ENCODE measurements around the gene TAF15. TPM values are rescaled to one million over a fixed set of nuclear protein-coding genes. Genes with fewer than 3 reads are reported as not detected.

The TAF15 gene
- total RNA-seq, 2 donors from 2014 or later: 112 to 143 TPM

DNA sequence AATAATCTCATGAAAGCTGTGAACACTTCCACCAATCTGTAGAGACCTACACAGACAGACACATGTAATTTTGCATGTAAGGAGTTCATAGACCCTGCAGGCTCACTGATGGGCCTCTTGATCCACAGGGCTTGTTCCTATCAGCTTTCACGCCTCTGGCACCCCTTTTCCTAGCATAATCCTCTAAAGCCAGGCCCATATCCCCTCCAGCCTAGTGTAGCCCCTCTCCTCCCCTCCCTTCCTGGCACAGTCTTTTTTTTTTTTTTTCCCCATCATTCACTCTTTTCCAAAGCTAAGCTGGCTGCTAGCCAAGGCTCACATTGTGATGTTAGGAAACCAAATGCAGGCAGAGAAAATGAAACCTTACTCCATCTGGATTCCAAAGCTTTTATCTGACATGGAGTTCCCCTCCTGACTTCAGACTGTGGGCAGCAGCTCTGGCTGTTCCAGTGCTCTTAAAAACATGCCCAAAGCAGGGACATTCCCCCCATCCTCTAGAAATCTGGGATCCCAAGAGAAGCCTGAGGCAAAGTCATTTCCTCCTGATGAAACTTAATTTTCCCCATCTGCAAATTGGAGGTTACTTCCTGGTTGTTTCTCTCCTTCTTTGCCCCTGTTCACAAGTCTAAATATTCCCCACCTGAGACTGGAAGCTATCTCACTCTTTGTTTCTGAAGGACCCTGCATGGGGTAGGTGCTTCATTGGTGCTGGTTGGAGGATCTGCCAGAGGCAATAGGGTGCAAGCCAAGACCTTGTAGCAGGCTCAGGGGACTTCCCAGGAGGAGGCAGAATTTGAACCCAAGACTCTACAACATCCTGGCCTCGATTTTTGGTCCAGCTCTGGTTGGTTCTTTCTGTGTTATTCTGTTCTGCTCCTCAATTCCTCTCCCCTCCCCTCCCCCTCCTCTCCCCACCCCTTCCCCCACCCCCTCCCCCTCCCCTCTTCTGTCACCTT lies 80.8 kb downstream of the TAF15 start:
- no peak for ATAC-seq
- intact Hi-C loops (cut with DNase I, micrococcal nuclease): no loop called here
- DNase-seq: no peak

DNA sequence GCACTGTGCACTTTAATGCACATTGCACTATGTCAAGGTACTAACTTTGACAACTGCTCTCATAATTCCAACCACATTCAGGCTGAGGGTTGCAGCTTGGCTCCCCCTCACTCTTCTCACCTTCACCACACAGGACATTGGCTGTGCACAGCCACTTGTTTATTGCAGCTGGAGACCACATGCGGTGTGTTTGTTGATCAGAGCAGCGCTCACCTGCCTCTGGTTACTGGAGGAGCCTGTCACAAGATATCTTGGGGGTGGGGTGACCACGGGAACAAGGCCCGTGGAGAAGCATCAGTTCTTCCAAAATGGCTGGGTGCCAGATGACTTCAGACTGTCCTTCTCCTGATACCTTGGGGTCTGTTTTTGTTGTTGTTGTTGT lies 81.5 kb downstream of the TAF15 start:
- intact Hi-C loops (cut with DNase I, micrococcal nuclease): no loop called here
- ATAC-seq (peak; percentile 36), DNase-seq (peak; percentile 23 to 36)

DNA sequence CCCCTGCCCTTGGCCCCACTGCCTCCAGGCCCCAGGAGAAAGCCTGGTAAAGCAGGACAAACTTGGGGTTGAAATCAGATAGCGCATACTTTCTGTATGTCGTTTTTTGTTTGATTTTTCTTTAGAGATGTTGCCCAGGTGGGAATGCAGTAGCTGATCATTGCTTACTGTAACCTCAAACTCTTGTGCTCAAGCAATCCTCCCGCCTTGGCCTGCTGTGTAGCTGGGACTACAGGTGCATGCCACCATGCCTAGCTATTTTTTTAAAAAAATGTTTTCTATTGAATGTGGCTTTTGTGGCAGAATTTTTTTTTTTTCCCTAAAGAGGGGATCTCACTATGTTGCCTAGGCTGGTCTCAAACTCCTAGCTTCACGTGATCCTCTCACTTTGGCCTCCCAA lies 82.0 kb downstream of the TAF15 start:
- ATAC-seq (no peak), DNase-seq (no peak)
- intact Hi-C loops (cut with DNase I, micrococcal nuclease): no loop called here

DNA sequence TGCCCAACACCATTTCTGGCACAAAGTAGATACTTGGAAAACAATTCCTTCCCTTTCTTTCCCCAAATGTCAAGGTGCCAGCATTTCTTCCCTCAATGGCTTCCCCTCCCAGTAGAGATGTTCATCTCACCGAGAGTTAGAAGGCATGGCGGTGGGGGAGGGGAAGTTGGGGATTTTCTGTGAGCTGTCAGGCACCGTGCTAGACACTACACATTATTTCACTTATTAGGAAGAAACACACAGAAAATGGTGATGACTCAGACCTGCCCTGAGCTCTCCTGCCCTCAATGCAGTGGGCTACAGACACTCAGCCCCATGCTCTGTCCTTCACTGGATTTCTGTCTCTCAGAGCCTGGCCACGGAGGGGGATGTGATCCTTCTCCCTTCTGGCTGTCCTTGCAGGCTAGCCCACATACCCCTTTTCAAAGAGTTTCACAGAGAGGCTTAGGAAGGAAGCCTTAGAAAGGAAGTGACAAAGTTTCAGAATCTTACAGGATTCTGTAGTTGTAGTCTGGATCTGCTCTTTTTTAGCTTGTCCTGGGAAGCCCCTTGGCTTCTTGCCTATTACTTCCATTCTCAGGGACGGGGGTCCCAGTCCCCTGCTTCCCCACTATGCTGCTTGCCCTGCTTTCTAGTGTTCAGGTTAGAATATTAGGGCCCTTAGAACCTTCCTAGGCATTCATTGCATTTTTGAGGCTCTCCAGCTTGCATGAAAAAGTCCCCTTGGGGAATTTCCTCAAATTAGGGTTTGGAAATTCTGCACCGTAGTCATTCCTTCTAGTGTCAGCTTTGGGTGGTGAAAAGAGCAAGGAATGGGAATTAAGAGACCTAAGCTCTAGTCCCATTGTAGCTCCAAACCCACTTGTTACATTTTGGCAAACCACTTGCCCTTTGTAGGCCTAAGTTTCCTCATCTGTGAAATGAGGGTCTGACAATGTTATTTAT lies 83.1 kb downstream of the TAF15 start:
- no peak for ATAC-seq
- intact Hi-C loops (cut with DNase I, micrococcal nuclease): no loop called here

GRCh38 chr17:35893751-35894150 lies 84.5 kb downstream of the TAF15 start:
- ATAC-seq (no peak), DNase-seq (no peak)
- intact Hi-C loops (cut with DNase I, micrococcal nuclease): no loop called here

More for the DNA sequence above, 83.1 kb downstream of the TAF15 start:
- DNase-seq: no peak

DNA sequence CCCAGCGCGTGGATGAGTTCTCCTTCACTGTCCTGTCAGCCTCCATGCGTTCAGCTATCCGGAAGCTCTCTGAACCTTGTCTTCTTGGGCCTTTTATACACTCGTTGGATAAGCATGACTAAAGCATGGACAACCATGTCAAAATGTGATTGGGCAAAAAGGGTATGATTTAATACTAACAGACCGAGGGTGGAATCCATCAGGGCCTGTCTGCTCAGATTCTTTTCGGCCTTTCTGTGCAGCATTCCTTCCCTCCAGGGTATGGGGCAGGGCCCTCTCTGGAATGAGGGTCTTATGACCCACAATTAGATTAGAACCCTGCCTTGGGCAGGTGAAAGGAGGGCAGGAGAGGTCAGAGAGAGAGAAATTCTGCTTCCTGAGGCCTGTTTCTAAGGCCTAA lies 84.9 kb downstream of the TAF15 start:
- no peak for DNase-seq
- no peak for ATAC-seq
- intact Hi-C loops (cut with DNase I, micrococcal nuclease): no loop called here

GRCh38 chr17:35895636-35896587 lies 86.6 kb downstream of the TAF15 start:
- intact Hi-C loops (cut with DNase I, micrococcal nuclease): no loop called here
- DNase-seq: no peak
- ATAC-seq: no peak

Other genes starting within 250 kb of the TAF15 start
- not detected for gene SLFN14, start 248.7 kb upstream of the TAF15 start, total RNA-seq
- gene PEX12, start 230.9 kb upstream of the TAF15 start, total RNA-seq: 1 to 10 TPM; 2.8 to 4.7 TPM
- gene AP2B1, start 222.2 kb upstream of the TAF15 start, total RNA-seq: 100 to 1,000 TPM; 154 to 190 TPM
- gene RASL10B, start 77.8 kb upstream of the TAF15 start, total RNA-seq: under 1 TPM in 1 of 2 donors, not detected in 1; 0.31 TPM
- gene GAS2L2, start 56.2 kb upstream of the TAF15 start, total RNA-seq: under 1 TPM in 1 of 2 donors, not detected in 1; 0.08 TPM
- not detected for gene C17orf50, start 48.6 kb upstream of the TAF15 start, total RNA-seq
- 10 to 100 TPM; 62.7 to 83.0 TPM for gene MMP28, start 13.8 kb upstream of the TAF15 start, total RNA-seq
- gene HEATR9, start 59.4 kb downstream of the TAF15 start, total RNA-seq: not detected
- 1 to 10 TPM; 4.4 to 8.3 TPM for gene CCL5, start 70.9 kb downstream of the TAF15 start, total RNA-seq
- 1 to 10 TPM in 1 of 2 donors, under 1 TPM in 1; 0.36 to 2.1 TPM for gene RDM1, start 121.3 kb downstream of the TAF15 start, total RNA-seq
- gene LYZL6, start 134.2 kb downstream of the TAF15 start, total RNA-seq: not detected
- under 1 TPM in 1 of 2 donors, not detected in 1; 0.25 TPM for gene CCL16, start 172.0 kb downstream of the TAF15 start, total RNA-seq
- 1 to 10 TPM; 2.3 to 4.3 TPM for gene CCL14, start 177.2 kb downstream of the TAF15 start, total RNA-seq
- gene CCL15, start 192.1 kb downstream of the TAF15 start, total RNA-seq: 10 to 100 TPM; 79.8 to 81.3 TPM
- gene CCL23, start 208.5 kb downstream of the TAF15 start, total RNA-seq: 1 to 10 TPM in 1 of 2 donors, not detected in 1; 3.7 TPM